GM19238 (cell line): ENCODE results near the gene STAT4.

Experiments used
- DNase-seq: peaks from one replicate; pipeline ENCODE4 v3.0.0; 2011; ENCODE audit warnings: low spot score; ENCODE audit not compliant: insufficient read length

STAT4 gene

DNA sequence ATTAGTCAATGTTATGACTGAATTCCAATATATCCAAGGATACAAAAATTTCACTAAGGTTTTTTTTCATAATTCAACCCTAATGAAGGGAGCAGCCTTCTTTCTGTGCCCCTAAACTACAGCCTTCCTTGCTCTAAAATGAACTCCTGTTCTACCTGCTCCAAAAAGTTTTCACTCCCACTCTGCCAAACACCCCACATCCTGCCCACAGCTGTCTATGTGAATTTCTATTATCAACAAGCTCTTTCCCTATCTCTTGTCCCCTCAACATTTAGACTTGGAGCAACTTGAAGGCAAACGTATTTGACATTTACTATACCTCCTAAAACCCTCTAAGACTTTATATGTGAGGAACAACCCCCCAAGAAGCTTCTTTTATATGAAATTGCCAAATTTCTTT is 2.5 kb downstream of the STAT4 start:
- DNase-seq: no peak

DNA sequence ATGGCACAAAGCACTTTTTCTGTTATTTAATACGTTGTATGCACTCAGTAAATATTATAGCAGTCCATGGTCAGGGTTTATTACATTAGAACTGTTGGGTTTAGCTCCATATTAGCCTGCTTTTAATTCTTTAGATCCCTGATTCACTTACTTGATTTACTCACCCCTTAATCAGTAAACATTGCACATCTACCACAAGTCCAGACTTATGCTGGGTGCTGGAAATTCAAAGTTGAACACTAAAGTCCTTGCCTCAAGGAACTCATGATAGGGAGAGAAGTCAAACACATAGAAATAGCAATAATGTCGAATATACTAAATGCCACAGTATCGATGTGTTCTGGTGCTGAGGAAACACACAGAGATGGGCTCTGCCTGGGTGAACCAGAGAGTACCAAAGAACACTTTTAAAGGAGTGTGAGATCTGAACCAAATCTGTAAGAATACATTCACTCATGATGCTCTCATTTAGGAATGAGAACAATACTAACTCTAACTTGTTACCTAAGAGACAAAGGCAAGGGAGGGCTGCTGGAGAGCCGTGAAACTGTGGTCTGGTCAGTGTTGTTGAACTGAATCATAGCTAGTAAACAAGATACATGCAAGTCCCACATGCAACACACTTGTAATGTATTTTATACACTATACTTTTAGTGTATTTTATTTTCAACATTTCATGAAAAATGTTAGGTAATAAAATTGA is 4.9 kb downstream of the STAT4 start:
- no peak for DNase-seq

DNA sequence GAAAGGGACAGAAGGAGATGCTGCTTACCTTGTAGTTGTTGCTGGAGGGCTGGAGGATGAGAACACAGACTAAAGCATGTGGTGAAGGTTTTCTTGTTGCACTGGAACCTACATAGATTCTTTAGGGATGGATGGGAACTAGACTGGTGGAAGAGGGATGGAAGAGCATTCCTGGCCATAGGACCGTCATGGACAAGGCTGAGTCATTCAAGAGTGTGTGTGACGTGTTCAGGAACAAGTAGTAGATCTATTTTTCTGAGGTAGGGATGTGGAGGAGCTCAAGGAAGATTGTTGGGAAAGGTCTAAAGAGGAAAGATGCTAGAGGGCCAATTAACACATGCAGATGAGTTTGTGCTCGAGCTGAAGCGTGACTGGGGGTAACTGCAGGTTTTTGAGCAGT is 6.6 kb downstream of the STAT4 start:
- DNase-seq: no peak

DNA sequence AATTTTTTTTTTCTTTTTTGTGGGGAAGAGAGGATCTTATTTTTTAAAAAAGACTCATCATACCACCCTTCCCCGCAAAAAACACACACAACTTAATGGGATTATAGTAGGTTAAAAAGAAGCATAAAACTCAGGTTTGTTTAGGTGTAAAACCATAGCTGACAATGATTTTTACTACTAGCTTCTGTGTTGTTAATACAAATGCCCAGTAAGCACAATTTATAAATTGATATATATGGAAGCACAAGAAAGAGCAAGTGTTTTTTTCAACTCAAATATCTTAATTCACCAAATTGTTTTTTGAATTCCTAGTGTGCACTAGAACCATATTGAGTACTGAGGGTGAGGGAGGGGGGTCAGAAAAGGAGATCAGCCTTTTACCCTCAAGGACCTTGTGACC is 7.0 kb downstream of the STAT4 start:
- no peak for DNase-seq

DNA sequence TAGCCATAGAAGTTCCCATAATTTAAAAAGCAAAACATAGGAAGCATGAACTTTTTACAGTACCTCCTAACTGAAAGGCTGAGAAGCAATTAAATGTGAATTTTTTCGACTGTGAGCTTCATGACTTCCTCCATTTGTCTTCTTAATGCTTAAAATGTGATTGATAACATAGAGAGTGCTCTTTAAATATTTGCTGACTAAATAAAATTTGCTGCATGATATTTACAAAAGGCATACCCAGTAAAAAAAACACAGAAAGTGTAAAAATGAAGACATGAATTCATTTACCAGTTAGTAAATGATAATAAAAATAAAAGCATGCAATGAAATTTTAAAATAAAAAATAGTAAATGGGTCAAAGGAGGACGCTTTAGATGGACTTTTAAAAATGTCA is 21.9 kb downstream of the STAT4 start:
- no peak for DNase-seq

DNA sequence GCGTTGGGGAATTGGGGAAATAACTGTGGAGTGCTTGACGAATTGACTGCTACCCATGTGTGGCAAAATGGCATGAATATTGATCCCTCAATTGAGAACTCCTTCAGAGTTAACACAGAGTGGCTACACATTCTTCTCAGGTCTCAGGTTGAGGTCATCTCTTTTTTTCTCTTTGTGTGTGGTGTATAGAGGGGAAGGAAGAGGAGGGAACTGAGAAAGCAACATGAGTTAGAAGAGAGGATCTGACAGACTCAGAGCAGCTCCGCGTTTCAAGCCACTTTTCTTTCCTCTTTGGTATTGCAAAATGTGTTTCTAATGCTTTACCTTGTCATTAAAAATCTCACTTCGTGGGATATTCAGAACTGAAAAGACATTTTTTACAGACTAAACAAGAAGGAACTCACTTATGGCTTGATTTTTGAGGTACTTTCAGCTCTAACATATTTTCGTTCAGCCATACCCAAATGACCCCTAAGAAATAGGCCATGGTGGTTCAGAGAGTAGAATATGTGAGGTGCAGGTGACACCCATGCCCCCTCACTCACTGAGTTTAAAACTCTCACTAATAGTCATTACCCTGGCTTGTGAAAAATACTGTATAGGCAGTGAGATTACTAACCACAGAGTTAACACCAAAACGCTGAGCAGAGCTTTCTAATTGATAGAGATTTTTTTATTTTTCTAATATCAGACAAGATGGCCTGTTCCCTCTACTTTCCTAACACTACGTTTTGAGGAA is 22.5 kb downstream of the STAT4 start:
- DNase-seq: no peak

DNA sequence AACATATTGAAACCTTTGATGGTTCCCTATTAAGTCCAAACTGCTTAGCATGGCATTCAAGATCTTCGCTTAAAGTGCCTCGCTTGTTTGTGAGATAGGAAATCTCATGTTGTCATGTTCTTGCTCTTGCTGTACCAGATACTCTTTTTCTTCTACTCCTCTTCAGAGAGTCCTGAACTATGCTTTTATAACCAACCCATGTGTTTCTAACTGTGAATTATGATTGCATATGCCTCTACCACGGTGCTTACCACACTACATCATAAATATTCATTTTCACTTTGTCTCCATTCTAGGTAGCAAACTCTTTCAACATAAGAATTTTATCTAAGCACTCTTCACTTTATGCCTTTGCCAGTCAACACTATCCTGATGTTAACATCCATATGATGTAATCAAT is 23.6 kb downstream of the STAT4 start:
- DNase-seq: no peak

DNA sequence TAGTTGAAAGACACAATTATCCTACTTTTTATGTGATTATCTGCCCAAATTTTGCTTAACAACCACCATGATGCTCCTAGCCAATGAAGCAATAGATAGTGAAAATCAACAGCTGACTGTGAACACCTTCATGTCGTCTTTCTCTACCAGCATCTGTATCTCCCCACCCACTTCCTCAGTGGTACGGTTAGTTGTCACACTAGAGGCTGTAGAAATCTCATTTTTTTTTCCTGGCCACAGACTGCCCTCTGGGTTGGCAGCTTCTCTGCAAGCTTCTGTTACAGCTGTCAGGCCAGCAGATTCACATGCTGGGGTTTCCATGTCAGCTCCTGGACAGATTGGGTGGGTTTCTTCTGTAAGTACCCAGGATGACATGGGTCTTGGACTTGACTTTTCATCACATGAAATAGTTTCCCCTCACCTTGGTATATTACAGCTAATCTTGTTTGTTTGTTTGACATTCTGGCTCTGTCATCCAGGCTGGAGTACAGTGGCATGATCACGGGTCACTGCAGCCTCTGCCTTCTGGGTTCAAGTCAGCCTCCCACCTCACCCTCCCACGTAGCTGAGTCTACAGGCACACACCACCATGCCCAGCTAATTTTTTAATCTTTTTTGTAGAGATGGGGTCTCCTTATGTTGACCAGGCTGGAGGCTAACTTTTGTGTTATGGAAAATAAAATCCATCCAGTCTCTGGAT is 24.3 kb downstream of the STAT4 start:
- no peak for DNase-seq

DNA sequence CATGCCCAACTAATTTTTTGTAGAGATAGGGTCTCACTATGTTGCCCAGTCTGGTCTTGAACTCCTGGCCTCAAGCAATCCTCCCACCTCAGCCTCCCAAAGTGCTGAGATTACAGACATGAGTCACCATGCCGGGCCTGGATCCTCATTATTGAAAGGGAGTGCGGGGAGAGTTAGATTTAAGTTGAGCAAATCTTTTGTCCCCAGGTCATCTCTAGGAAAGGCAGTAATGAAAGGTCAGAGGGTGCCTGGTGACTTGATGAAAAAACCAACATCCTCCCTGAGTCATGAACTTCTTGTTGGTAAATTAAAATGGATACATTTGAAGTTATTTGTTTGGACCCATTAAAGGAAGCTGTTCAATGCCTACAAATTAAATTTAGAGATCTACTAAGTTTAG is 25.1 kb downstream of the STAT4 start:
- DNase-seq: no peak

DNA sequence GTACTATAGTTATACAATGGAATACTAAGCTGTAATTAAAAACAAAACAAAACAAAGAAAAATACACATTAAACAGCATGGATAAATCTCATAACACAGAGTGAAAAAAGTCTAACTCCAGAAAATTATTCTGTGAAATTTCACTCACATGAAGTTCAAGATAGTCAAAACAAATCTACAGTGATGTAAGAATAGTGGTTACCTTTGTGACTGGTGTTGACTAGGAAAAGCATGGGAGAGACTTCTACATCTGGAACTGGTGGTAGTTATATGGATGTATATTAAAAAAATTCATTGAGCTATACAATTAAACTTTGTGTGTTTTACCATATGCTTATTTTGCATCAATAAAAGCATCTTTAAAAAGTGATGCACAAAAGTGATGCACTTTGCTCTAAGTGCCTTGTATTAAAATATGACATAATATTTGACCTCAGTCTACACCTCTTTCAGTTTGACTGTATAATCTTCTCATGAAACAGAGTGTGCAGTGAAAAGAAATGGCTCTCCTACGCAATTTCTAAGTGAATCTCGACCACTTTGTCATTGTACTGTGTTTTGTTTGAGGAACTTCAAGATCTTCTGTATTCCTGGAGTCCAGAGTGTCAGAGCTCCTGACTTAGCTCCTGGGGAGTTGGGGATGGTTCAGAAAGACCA is 28.0 kb downstream of the STAT4 start:
- no peak for DNase-seq

DNA sequence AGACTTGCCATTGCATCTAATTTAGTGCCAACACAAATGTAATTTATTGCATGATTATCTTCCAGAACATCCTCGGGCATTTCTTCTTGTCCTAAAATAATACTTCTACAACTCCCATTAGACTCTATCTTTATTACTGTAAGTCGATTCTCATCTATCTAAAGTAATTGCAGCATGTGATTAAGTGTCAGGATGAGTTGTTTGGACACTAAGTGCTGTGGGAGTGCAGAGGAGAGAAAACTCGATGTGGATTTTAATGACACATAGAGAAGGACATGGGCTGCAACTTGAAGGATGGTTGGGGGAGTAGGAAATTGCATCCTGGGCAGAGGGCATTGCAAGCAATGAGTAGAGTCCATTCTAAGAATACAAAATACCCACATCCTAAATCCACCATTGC is 33.5 kb downstream of the STAT4 start:
- DNase-seq: no peak

DNA sequence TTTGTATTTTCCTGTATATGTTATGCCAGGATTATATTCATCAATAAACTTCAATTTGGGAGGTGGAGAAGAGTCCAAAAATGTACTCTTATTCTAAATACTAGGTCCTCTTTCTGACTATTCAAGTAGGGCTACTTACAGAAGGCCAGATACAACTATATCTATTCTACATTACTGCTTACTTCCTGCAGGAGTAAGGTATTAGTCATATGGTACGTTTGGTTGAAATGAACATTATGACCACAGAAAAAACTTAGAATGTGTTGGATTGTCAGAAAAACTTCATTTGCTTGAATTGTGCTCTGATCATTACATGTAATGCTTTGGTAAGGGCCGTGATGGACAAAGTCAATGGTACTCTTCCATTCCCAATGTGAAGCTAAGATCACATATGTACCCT is 35.0 kb downstream of the STAT4 start:
- DNase-seq: no peak

DNA sequence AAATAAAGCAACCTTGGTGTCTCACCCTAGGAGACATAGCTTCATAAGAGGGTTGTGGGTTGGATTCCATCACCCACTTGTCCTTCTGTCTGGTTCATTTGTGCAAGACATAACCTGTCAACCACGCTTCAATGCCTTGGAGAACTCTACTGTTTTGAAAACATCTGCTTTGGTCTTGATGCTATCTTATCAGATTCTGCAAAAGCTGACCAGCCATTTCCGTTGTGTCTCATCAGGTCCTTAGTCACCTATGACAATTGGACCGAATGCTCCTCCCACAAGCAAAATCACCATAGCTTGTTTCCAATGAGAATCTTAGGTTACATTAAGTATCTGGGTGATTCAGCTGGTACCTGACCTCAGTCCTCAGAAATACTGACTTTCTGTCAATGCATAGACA is 35.4 kb downstream of the STAT4 start:
- no peak for DNase-seq

DNA sequence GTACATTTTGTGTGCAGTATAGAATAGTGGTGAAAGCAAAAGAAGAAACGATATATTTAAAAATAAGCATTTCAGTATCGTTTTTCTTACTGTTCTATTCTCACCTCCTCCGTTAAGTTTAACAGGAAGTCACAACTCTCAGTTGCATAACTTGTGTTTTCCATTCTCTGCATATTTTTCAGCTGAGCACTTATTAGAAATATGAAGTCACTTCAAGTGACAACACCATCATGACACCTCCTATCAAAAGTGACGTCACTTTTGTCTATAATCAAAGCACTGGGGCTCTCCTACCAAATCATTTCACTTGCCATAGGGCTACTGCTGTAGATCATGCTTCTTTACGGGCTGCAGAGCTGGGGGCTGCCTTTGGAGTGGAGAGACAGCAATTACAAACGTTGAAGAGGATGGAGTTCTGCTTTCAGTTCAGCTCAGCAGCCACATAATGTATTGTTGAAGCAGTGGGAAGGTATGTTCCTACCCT is 36.3 kb downstream of the STAT4 start:
- DNase-seq: peak; percentile 10

DNA sequence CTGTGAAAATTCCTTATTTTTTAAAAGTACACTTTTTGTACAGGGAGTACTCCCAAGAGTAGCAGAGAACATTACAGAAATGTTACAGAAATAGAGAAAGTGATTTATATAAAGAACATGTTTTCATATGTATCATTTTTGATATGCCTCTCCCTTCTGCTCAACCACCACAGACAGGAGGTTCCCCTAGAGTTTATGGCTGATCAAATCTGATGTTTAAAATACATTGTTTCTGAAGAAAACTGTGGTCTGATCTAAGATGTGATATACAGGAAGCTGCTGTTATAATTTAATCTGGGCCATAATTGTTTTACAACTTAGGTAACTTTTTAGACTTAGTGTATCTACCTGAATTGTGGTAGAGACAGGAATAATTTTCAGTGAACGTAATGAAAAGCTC is 37.0 kb downstream of the STAT4 start:
- no peak for DNase-seq

DNA sequence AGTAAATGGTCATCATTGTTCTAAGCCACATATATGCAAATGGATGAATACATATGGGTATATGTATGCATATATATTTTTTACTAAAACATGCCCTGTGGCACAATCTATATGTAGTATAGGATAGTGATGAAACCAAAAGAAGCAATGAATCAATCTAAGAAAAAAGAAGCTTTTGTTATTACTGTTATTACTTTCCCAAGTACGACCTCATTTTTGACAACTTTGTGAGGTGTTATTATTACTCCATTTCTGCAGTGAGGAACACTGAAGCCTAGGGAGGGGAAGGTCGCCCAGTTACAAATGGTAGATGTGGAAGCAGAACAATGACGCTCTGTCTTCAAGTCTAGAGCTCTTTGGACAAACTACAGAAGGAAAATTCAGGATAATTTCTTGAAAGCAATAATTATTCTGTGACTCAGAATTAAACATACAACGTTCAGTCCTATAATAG is 38.3 kb downstream of the STAT4 start:
- DNase-seq: no peak

DNA sequence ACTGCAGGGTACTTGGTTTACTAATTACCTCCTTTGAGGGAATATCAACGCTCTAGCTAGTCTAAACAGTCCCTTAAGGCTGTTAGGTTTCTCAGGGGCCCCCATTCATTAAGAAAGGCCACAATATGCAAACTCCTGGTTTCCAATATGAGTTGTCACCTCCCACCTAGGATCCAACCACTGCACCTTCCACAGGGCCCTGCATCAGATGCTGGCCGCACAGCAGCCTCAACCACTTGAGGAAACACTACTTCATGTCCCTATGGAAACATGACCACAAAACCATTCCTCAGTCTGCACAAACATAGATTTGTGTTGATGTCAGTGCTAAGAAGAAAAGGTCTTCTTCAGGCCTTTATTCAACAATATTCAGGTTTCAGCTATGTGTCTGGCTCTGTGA is 40.9 kb downstream of the STAT4 start:
- DNase-seq: no peak

DNA sequence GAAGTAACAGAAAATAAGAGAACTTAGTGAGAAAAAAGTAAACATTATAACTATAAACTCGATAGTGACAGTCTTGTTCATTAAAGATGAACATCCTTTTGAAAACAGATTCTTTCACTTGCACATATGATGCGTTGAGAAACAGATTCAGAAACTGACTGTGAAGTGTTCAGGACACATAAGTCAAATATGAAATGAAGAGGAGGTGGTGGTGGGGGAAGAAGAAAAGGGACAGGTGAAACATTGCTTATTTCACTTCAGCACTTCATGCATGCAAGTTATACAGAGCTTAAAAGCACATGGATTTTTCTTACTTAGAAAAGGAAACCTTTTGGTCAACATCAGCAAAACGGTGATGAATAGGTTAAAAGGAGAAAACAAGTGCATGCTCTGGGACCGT is 42.5 kb downstream of the STAT4 start:
- no peak for DNase-seq

DNA sequence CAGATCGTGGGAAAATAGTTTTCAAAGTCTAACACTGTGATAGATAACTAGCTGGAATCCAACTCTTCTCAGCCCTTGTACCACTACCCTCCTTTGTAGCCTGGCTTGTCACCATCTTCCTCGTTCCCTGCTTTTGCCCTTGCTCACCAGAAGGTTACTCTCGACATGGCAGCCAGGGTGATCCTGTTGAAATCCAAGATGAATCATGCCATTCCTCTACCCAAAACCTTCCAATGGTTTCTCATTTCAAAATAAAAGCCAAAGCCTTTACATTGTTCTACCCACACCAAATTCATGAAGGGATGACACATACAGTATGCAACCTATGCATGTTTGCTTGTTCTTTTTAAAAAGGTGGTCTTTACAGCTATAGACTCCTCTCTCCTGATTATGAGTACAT is 45.7 kb downstream of the STAT4 start:
- no peak for DNase-seq

DNA sequence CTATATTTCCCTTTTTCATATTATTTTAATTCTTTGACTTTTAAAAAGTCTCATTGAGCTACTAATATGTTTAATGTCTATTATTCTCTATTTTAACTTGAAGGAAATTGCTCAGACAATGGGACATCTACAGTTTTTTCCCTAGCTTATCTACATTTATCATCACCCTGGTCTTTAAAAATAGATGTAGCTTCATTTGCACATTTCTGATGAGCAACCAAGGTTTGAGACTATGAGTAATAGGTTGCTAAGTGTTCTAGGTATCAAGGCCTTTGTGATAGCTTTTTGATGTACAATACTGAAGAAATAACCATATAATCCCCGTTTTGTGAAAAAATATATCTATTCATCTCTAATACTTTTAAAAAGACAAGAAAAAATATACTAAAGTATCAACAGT is 47.0 kb downstream of the STAT4 start:
- no peak for DNase-seq

DNA sequence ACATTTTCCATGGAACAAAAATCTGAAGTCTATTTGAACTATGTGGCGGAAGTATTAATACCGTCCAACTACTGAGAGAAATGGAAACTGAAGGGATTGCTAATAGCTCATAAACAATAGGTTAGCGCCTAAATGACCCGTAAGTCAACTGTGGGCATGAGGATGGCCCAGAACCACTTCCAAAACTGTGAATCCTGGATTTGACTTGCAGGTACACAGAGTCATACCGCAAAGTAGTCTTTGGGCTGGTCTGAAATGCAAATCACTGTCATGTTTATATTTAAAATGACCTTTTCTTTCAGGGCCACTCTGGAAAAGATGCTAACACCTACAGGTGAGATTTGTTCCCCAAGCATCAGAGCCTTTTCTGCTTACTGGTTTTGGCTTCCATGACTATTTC is 50.6 kb downstream of the STAT4 start:
- DNase-seq: no peak

DNA sequence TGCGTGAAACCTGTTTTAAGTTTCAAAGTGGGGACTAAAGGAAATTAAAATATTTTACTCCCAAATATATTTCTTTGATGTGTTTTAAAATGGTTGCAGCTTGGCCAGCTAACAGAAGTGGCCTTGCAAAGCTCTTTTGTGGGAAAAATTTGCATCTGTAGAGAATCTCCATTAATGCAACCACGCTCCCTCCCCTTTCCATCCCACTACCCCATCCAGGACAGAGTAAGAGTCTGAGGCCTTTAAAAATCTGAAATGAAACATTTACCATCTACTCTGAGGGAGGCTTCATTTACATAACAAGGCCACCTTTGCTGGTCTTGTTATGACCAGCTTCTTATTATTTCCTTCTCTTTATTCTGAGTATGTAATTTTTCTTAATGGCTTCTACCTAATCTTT is 63.5 kb downstream of the STAT4 start:
- no peak for DNase-seq
